RWPE1 (cell line): ENCODE measurements around the gene NEK2.

ENCODE experiments used
- CTCF ChIA-PET: fragments of 350-600 bp; sonication (Branson Sonifier 250); formaldehyde crosslinking; extraction: SDS; loops from one replicate; lab custom pipeline; 2021; lab: Yijun Ruan, JAX
- POLR2A ChIA-PET: fragments of 400-600 bp; formaldehyde crosslinking; extraction: SDS; loops from one replicate; lab custom pipeline; 2020; ENCODE audit warnings: antibody characterized with exemption; ENCODE audit not compliant: low non-redundant PET; lab: Yijun Ruan, JAX
- DNase-seq: peaks from one replicate; pipeline ENCODE4 v3.0.0; 2012; ENCODE audit warnings: low spot score
- H3K27ac ChIP-seq: fragments of 450-650 bp; 2 replicates; pipeline ENCODE4 v1.5.1; 2017
- CTCF ChIP-seq: fragments of 450-650 bp; conservative IDR thresholded peaks from 2 replicates; pipeline ENCODE4 v1.5.1; 2017; ENCODE audit warnings: low read depth, mild to moderate bottlenecking

The NEK2 gene

GRCh38 chr1:211705467-211706091, 30.2 kb upstream of the NEK2 start:
- DNase-seq: peak; percentile 79
- CTCF ChIA-PET: interaction anchor here (1.0 to 1.2 kb wide), 2 partner anchors 25 to 330 kb away, joined by 5 to 7 read pairs; partner anchors contain the start of genes DTL and INTS7
- POLR2A ChIA-PET: no interaction called here
- peak overlapping the region; percentile 81 for H3K27ac ChIP-seq
- no peak for TF ChIP-seq CTCF

GRCh38 chr1:211704543-211704942, 29.1 kb upstream of the NEK2 start:
- DNase-seq: no peak
- CTCF ChIA-PET: no interaction called here
- POLR2A ChIA-PET: no interaction called here
- peak overlapping the region; percentile 81 for H3K27ac ChIP-seq
- TF ChIP-seq CTCF: no peak

- no peak for TF ChIP-seq CTCF
- DNase-seq: no peak
- CTCF ChIA-PET: no interaction called here
- POLR2A ChIA-PET: no interaction called here
- H3K27ac ChIP-seq: peak overlapping the region; percentile 81
Observed at GRCh38 chr1:211703812-211704537, 28.6 kb upstream of the NEK2 start.

- CTCF ChIA-PET: interaction anchor here (1.2 to 1.8 kb wide), 2 partner anchors 21 to 334 kb away, joined by 3 to 10 read pairs; partner anchors contain the start of genes DTL and INTS7
- no peak for TF ChIP-seq CTCF
- POLR2A ChIA-PET: no interaction called here
- H3K27ac ChIP-seq: no peak overlapping the region
- DNase-seq: peak; percentile 34
Observed at GRCh38 chr1:211701733-211702132, 26.3 kb upstream of the NEK2 start.

GRCh38 chr1:211699059-211699458, 23.6 kb upstream of the NEK2 start:
- no peak for DNase-seq
- no peak for TF ChIP-seq CTCF

GRCh38 chr1:211698161-211699026, 23.0 kb upstream of the NEK2 start:
- peak; percentile 95 for TF ChIP-seq CTCF
- H3K27ac ChIP-seq: no peak overlapping the region
- peak; percentile 67 for DNase-seq
- ChIA-PET POLR2A (no interaction called here), CTCF (interaction anchor here (0.5 to 5.4 kb wide), 31 partner anchors 13 to 860 kb away, joined by 3 to 20 read pairs (median 4); partner anchors contain the start of genes DTL and INTS7)

More at GRCh38 chr1:211699059-211699458, 23.6 kb upstream of the NEK2 start:
- ChIA-PET POLR2A (no interaction called here), CTCF (interaction anchor here (0.8 to 5.4 kb wide), 20 partner anchors 14 to 336 kb away, joined by 3 to 20 read pairs (median 4); partner anchors contain the start of genes DTL and INTS7)
- no peak overlapping the region for H3K27ac ChIP-seq
